MM.1S (cell line): ENCODE results near the gene PTPRK.

Experiments
- DNase-seq: peaks from one replicate; pipeline ENCODE4 v3.0.0-alpha.2; 2015
- H2AFZ ChIP-seq: fragments of 300-600 bp; sonication (generic); 2 replicates; pipeline ENCODE4 v1.6.0; 2016; ENCODE audit warnings: antibody characterized with exemption, low read length
- H3F3A ChIP-seq: fragments of 300-600 bp; sonication (generic); 2 replicates; pipeline ENCODE4 v1.6.1; 2016; ENCODE audit warnings: mild to moderate bottlenecking, antibody characterized with exemption, low read length, moderate library complexity, mixed read lengths; ENCODE audit not compliant: insufficient read depth
- H3K27ac ChIP-seq: fragments of 300-600 bp; sonication (generic); 2 replicates; pipeline ENCODE4 v1.5.1; 2016; ENCODE audit warnings: mild to moderate bottlenecking, low read length
- H3K27me3 ChIP-seq: fragments of 300-600 bp; sonication (generic); replicated peaks from 2 replicates; pipeline ENCODE4 v1.6.0; 2016; ENCODE audit warnings: low read length; ENCODE audit not compliant: insufficient read depth
- H3K36me3 ChIP-seq: fragments of 300-600 bp; sonication (generic); replicated peaks from 2 replicates; pipeline ENCODE4 v1.6.1; 2016; ENCODE audit warnings: mild to moderate bottlenecking, low read length, mixed read lengths; ENCODE audit not compliant: insufficient read depth
- H3K4me1 ChIP-seq: fragments of 300-600 bp; sonication (generic); 2 replicates; pipeline ENCODE4 v1.6.1; 2016; ENCODE audit warnings: low read length, mixed read lengths
- H3K4me2 ChIP-seq: fragments of 300-600 bp; sonication (generic); 2 replicates; pipeline ENCODE4 v1.6.0; 2016; ENCODE audit warnings: low read depth, low read length
- H3K4me3 ChIP-seq: fragments of 300-600 bp; sonication (generic); 2 replicates; pipeline ENCODE4 v1.5.1; 2016; ENCODE audit warnings: low read length, mixed read lengths
- H3K79me2 ChIP-seq: fragments of 300-600 bp; sonication (generic); 2 replicates; pipeline ENCODE4 v1.6.1; 2016; ENCODE audit warnings: mixed run types, low read length, mixed read lengths
- H3K9ac ChIP-seq: fragments of 300-600 bp; sonication (generic); 2 replicates; pipeline ENCODE4 v1.6.1; 2016; ENCODE audit warnings: low read length, mixed read lengths
- H3K9me2 ChIP-seq: fragments of 300-600 bp; sonication (generic); replicated peaks from 2 replicates; pipeline ENCODE4 v1.6.1; 2016; ENCODE audit warnings: mild to moderate bottlenecking, low read length, mixed read lengths; ENCODE audit not compliant: insufficient read depth
- H3K9me3 ChIP-seq: fragments of 300-600 bp; sonication (generic); replicated peaks from 2 replicates; pipeline ENCODE4 v1.6.1; 2016; ENCODE audit warnings: mild to moderate bottlenecking, low read length, mixed read lengths; ENCODE audit not compliant: insufficient read depth
- H4K20me1 ChIP-seq: fragments of 300-600 bp; sonication (generic); 2 replicates; pipeline ENCODE4 v1.6.1; 2016; ENCODE audit warnings: mild to moderate bottlenecking, low read length, moderate library complexity, mixed read lengths; ENCODE audit not compliant: insufficient read depth
- CTCF ChIP-seq: fragments of 300-600 bp; sonication (generic); IDR thresholded peaks from 2 replicates; pipeline ENCODE4 v1.5.1; 2016; ENCODE audit warnings: antibody characterized with exemption, low read length, mixed read lengths
- EZH2 ChIP-seq: fragments of 300-600 bp; sonication (generic); optimal IDR thresholded peaks from 2 replicates; pipeline ENCODE3; 2017; ENCODE audit warnings: low read depth, mild to moderate bottlenecking, antibody characterized with exemption, low read length, mixed read lengths
- EZH2phosphoT487 ChIP-seq: fragments of 300-600 bp; sonication (generic); IDR thresholded peaks from 2 replicates; pipeline ENCODE4 v1.6.1; 2018; ENCODE audit warnings: antibody characterized with exemption, low read length

Gene PTPRK

GRCh38 chr6:127952176-127952575 is 568.2 kb downstream of the PTPRK start:
- Histone ChIP-seq H3K4me2 (no peak overlapping the region), H3K9ac (no peak overlapping the region), H3F3A (no peaks in the 10 kb centered on the region), H3K36me3 (no peaks in the 10 kb centered on the region), H3K9me2 (no peaks in the 10 kb centered on the region), H3K27me3 (no peaks in the 10 kb centered on the region), H3K79me2 (no peaks in the 10 kb centered on the region), H3K4me1 (peaks cover 17% of the 10 kb centered on the region), H3K4me3 (no peak overlapping the region), H3K27ac (no peak overlapping the region), H2AFZ (no peak overlapping the region), H4K20me1 (no peaks in the 10 kb centered on the region), H3K9me3 (no peaks in the 10 kb centered on the region)
- TF ChIP-seq EZH2phosphoT487 (no peak), EZH2 (no peak), CTCF (no peak)
- DNase-seq = no peak

GRCh38 chr6:127951172-127951917 is 569.1 kb downstream of the PTPRK start:
- Histone ChIP-seq H3K4me3 (no peak overlapping the region), H3K4me1 (peaks cover 17% of the 10 kb centered on the region), H3K9me3 (no peaks in the 10 kb centered on the region), H4K20me1 (no peaks in the 10 kb centered on the region), H3K79me2 (no peaks in the 10 kb centered on the region), H3K27me3 (no peaks in the 10 kb centered on the region), H2AFZ (0 out of 2 replicates have a peak overlapping the region, but pooled peaks have one; percentile 8), H3K36me3 (no peaks in the 10 kb centered on the region), H3F3A (no peaks in the 10 kb centered on the region), H3K9me2 (no peaks in the 10 kb centered on the region), H3K27ac (no peak overlapping the region; the same call in 1 of the 2 replicates), H3K4me2 (peak overlapping the region; percentile 5; the same call in 1 of the 2 replicates), H3K9ac (no peak overlapping the region)
- DNase-seq = peak; percentile 43
- TF ChIP-seq EZH2 (no peak), EZH2phosphoT487 (no peak), CTCF (no peak)

- Histone ChIP-seq H3K36me3 (no peaks in the 10 kb centered on the region), H3K9ac (no peak overlapping the region), H3K9me2 (no peaks in the 10 kb centered on the region), H3K27ac (no peak overlapping the region; the same call in 1 of the 2 replicates), H3K27me3 (no peaks in the 10 kb centered on the region), H3K4me2 (peak overlapping the region; percentile 5; the same call in 1 of the 2 replicates), H3K79me2 (no peaks in the 10 kb centered on the region), H3K9me3 (no peaks in the 10 kb centered on the region), H3K4me1 (peaks cover 17% of the 10 kb centered on the region), H3K4me3 (no peak overlapping the region), H3F3A (no peaks in the 10 kb centered on the region), H2AFZ (0 out of 2 replicates have a peak overlapping the region, but pooled peaks have one; percentile 8), H4K20me1 (no peaks in the 10 kb centered on the region)
- no peak for DNase-seq
- TF ChIP-seq EZH2 (no peak), EZH2phosphoT487 (no peak), CTCF (no peak)
Measured at GRCh38 chr6:127950566-127951145, 569.7 kb downstream of the PTPRK start.
